ENCODE data around the gene ROPN1L.

Gene ROPN1L

DNA sequence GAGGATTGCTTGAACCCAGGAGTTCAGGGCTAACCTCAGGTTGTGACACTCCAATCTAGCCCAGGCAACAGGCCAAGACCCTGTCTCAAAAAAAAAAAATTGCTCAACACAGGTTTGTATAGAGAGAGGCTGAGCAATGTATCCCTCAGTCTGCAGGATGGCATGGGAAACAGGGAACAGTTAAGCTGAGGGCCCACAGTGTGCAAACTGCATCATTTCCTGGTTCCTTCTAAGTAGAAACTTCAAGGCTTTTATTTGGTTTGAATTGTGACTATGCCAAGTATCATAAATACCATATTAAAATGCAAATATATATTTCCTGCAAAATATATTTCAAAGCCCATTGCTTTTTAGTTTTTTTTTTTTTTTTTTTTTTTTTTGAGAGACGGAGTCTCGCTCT lies 13.7 kb upstream of the ROPN1L start:
- no peak for DNase-seq (ENCODE audit: low read depth)

DNA sequence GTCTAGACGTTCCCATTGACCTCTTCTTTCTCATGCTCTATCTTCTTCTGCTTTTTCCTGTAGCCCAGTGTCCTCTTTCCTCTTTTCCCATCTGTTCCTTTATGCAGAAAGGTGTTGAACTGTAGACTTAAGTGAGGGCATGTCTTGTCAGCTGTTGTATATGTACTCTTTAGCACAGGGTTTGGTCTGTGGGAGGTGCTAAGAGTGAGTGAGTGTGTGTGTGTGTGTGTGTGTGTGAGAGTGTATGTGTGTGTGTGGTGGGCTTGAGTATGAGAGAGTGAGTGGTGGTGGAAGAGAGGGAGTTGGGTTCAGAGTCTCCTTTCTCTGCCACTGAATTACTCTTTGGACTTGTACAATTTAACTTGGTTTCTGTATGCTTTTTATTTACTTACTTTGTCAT lies 10.3 kb upstream of the ROPN1L start:
- no peak for DNase-seq (ENCODE audit: low read depth)

DNA sequence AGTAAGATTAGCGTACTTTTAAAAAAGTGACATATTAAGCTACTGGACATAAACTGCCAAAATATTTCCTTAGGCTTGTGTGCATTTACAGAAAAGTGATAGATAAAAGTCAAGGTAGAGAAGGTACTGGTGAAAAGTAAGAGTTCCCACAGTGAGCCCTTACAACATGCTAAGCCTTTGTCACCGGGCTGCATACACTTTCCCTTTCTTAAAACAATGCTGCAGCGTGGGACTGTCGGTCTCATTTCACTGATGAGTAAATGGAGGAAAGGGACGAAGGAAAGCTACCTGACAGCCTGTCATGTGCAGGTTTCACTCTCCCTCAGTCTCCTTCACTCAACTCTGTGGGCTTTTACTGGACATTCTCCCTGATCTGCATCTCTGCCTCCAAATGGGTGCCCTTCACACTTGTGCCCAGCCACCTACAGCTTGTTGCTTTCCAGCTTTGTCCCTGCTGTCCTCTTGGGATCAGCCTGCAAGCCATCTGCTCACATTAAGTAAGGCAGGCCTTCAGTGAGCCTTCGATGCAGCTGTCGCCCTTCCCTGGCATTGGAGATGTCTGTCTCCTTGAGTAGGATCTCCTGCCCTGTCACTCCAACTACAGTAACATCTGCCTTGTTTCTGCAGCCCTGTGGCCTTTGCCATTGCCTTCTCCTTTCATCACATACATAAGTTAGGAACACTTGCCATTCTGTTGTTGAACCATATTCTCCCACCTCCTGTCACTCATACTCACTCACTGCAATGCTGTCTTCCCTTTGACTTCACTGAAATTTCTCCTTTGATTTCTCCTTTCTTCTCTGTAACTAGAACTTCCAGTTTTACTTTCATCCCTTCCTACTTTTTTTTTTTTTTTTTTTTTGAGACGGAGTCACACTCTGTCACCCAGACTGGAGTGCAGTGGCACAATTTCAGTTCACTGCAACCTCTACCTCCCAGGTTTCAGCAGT lies 9.3 kb upstream of the ROPN1L start:
- DNase-seq (ENCODE audit: low read depth) = no peak

DNA sequence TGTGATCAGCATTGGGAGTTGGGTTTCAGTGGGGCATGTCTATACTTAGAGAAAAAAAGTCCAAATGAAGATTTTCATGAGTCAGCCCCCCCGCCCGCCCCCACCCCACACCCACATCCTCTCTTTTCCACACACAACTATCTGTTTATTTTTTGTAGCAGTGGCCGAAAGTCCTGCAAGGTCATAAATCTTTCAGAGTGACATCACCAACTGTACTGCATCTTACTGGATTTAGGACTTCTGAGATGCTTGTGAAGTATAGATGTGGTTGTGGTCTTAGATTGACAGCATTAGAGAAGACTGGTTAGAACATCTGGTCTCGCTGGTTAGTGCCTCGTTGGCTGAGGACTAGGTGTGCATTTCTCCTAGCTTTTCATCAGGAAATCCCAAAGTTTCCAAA lies 7.3 kb upstream of the ROPN1L start:
- DNase-seq (ENCODE audit: low read depth) = no peak

DNA sequence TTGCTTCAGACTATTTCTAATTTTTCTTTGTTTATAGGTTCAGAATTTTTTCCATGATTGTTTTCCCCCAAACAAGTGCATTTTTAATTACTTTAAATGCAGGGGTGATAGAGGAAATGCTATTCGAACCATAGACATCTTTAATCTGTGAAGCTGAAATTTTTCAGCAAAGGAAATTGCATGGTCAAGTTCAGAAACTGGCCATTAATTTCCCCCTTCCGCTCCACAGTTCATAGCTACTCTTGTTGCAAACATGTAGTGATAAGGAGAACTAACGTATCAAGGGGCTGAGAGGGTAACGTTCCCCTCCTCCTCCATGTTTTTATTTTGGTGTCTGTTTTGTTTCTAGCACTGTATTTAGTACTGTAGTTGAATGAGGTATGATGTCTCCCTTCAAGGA lies 3.4 kb upstream of the ROPN1L start:
- no peak for DNase-seq (ENCODE audit: low read depth)

DNA sequence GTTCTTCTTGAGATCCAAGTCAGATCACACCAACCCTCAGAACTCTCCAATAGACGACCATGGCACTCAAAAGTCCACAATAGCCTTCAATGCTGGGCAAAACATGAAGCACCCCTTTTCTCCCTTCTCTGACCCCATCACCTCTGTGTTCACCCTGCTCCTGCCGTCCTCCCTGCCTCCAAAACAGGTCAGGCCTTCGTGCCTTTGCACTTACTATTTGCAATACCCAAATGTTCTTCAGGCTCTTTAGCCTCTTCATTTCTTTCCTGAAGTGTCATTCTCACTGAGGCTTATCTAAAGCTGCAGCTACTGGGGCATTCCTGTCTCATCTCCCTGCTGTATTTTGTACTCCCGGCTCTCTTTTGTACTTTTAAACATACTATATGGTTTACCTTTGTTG lies 2.0 kb upstream of the ROPN1L start:
- no peak for DNase-seq (ENCODE audit: low read depth)

DNA sequence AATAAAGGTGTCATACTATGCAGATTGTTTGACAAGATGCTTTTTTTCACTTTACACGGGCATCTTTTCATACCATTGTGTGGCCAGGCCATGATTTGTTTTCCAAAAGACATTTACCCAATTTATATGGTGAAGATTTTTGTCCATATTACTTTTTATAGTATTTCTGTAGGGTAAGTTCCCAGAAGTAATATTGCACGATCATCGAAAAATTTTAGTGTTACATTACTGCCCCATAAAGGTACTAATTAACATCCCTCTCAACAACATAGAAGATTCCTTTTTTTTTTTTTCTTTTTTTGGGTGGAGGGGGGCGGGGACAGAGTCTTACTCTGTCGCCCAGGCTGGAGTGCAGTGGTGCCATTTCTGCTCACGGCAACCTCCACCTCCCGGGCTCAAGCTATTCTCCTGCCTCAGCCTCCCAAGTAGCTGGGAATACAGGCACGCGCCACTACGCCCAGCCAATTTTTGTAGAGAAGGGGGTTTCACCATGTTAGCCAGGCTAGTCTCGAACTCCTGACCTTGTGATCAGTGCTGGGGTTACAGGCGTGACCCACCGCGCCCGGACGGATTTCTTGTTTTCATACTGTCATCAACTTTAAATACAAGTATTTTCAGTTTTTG lies 1.2 kb upstream of the ROPN1L start:
- no peak for DNase-seq (ENCODE audit: low read depth)

DNA sequence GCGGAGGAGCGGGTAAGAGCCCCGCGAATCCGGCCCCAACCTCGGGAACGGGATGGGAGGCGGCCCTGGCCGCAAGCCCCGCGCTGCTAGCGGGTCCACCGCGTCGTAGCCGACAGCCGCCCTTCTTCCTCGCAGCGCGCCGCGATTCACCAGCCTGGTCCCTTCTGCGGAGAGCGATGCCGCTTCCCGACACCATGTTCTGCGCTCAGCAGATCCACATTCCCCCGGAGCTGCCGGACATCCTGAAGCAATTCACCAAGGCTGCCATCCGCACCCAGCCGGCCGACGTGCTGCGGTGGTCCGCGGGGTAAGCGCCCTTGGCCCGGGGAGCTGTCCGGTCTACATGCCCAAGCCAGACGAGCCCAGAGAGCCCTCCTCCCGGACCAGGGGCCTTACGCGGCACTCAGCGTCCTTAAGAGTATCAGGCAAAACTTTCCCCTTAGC lies 335 bp downstream of the ROPN1L start:
- DNase-seq (ENCODE audit: low read depth) = no peak

DNA sequence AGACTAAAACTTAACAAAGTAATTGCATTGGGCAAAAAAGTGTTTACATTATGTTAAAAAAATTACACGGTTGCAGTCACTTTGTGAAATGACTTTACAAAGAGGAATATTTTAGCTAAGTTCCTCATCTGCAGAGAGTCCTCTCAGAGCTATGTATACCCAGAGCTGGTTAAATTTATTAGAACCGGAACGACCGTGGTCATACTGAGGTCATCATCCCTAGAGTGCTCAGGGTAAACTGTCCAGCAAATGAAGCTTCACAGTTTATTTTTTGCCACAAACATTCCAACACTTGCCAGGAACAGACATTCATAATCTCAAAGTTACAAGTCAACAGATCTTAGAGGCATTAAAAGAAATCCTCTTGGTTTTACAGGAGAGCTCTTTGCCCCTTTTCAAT lies 897 bp downstream of the ROPN1L start:
- no peak for DNase-seq (ENCODE audit: low read depth)

DNA sequence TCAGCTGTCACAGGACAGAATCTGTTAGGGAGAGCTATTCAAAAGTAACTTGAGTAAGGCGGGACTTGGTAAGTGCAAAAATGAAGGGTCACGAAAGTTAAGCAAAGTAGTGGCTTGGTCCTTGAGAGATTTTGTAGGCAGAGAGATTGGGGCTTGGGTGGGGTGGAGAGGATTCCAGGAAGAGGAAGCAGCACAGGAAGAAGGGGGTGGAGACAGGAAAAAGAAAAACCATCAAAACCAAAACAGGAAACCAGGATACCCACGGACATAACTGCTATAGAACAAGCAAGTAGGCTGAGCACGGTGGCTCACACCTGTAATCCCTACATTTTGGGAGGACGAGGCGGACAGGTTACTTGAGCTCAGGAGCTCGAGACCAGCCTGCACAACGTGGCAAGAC lies 3.7 kb downstream of the ROPN1L start:
- DNase-seq (ENCODE audit: low read depth) = no peak

DNA sequence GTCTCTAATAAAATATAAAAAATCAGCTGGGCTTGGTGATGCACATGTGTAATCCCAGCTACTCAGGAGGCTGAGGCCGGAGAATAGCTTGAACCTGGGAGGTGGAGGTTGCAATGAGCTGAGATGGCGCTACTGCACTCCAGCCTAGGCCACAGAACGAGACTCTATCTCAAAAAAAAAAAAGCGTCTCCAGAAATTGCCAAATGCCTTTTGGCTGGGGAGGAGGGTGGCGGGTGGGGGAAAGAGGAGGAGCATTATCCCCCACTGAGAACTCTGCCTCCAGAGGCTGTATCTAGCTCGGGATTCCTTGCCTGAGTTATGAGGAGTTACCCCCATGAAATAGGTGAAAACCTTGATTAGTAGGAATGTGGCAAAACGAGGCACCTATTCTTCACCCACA lies 4.8 kb downstream of the ROPN1L start:
- no peak for DNase-seq (ENCODE audit: low read depth)

DNA sequence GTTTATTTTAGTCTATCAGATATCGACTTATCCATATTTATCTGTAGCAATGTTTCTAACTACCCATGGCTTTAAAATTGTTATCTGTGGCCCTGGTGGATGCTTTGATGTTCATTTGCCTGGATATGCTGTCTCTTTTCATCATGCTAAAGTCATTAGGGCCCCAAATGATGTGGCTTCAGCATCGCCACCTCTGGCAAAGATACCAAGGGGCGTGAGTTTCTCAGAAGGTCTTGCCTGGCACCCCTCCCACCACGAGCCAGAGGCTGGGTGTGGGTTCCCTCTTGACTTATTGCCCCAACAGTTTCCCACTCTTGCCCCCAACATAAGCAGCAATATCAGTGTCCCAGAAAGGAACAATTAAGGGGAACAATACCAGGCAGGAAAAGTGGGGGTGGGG lies 5.4 kb downstream of the ROPN1L start:
- DNase-seq (ENCODE audit: low read depth) = no peak

DNA sequence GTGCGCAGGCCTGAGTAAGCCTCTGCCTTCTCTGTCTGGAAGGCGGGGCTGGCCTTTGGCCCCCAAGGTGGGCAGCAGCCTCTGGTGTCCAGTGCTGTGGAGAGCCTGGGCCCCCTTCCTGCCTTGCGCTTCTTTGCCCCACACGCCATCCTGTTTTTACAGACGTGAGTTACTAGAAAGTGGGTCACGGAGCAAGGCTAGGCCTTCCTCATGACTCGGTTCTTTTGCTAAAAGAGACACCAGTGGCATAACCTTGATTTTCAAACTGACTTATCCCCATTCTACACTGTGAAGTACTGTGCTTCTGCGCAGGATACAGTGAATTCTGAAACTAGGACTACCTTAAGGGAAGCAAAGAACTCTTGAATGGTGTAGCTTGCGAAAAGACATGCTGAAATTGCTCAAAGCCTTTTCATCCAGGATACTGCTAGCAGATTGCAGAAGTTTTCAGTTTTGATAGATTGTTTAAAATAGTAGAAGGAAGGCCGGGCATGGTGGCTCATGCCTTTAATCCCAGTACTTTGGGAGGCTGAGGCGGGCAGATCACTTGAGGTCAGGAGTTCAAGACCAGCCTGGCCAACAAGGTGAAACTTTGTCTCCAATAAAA lies 7.2 kb downstream of the ROPN1L start:
- no peak for DNase-seq (ENCODE audit: low read depth)

DNA sequence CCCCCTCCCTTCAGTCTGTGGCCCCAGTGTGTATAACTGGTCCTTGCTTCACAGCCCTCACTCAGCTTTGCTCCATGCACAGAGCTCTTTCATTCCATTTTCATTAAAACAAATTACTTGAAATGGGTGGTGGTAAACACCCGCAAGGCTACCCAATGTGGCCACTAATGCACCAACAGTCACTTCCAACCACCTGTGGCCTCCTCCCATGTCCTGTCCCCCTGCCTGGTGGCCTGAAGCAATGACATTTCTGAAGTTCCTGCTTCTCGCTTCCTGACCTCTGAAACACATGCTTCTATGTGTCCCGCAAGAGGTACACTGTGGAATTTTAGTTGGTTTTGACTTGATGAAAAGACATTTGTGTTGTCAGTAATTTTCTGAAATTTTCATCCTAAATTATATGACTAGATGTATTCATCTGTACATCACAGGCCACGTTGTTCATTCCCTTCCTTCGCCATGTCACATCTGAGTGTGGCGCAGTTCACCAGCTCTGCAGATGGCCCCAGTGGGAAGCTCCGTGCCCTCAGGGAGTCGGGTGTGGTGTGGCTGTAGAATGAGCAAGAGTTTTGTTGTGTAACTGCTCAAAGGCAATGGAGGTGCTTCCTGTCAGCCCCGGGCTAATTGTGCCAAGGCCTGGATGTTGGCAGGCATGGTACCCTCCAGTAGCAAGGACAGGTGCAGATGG lies 9.6 kb downstream of the ROPN1L start:
- DNase-seq (ENCODE audit: low read depth) = no peak

DNA sequence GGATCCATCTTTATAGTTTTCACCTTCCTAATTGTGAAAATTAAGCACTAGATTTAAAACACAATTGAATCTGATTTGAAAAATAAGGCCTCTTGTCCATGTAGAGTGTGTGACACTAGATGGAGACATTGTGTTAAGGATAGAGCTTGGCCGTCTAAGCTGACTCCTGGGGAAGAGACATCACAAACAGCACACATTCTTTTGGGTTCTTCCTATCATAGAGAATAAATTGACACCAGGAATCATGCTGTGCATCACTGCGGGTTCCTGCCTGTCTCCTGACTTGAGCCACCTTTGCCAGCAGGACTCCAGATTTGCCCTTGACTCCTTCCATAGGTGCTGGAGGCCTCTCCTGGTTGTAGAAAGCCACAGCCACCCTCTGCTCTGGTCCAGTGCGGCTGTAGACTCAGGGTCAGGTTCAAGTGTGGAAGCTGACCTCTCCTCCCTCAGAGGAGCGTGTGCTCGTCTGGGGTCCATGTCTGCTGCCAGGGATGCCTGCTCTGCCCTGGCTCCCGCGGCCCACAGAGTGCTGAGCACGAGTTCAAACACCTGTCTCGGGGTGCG lies 11.2 kb downstream of the ROPN1L start:
- no peak for DNase-seq (ENCODE audit: low read depth)

DNA sequence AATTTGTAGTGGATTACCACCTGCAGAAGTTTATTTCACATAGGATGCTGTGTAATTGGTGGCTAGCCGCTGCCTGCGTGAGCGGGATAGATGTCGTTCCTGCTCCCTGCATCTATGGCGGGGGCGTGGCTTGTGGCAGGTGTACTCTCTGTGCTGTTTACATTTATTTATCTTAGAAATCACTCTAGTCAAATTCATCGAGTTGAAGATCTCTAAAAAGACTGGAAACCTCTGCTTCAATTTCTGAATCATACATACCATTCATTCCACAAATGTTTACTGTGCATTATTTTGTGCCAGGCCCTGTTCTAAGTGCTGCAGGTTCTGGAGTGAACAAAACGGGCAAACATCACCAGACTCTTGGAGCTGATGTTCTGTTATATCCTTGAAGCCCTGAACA lies 11.9 kb downstream of the ROPN1L start:
- no peak for DNase-seq (ENCODE audit: low read depth)

DNA sequence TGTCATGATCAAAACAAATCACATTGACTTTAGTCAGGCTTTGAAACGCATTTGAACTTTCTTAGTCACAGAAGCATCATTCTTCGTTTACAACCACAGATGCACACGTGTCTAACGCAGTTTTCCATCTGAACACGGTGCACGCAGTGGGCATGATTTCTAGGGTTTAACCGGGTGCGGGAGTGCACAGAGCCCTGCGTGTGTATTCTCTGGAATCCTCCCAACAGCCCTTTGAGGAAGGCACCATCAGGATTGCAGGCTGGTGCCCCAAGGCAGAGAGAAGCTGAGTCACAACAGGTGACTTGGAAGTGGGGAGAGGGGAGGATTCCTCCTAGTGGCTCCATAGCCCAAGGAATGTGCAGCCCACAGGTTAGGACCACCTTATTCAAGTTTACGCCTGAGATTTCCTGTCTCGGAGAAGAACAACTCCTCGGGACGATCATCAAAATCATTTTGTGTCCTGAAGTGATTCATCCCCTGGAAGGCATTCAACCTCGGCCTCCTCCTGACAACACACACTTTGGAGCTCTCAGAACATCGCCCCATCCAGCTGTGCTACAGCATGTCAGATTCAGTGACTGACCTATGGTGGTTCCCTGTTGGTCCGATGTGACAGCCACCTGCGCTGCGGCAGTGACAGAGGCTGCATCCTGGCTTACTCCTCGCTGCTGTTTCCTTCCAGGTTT lies 13.1 kb downstream of the ROPN1L start:
- no peak for DNase-seq (ENCODE audit: low read depth)

DNA sequence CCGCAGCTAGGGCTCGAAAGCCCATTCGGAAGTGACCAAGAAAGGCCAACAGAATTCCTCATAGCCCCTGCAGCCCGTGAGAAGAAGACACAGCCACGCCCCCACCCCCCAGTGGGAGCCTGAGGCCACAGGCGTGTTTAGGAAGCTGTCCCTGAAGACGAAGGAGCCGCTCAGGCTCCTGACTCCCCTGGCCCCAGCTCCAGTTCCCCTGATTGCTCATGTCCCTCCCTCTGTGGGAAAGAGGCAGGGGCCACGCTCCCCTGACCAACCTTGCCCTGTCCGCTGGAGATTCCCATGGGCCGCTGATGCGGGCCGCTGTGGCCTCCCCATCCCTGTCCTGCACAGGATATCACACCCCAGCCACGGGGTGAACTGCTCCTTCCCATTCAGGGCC lies 13.6 kb downstream of the ROPN1L start:
- DNase-seq (ENCODE audit: low read depth) = no peak

DNA sequence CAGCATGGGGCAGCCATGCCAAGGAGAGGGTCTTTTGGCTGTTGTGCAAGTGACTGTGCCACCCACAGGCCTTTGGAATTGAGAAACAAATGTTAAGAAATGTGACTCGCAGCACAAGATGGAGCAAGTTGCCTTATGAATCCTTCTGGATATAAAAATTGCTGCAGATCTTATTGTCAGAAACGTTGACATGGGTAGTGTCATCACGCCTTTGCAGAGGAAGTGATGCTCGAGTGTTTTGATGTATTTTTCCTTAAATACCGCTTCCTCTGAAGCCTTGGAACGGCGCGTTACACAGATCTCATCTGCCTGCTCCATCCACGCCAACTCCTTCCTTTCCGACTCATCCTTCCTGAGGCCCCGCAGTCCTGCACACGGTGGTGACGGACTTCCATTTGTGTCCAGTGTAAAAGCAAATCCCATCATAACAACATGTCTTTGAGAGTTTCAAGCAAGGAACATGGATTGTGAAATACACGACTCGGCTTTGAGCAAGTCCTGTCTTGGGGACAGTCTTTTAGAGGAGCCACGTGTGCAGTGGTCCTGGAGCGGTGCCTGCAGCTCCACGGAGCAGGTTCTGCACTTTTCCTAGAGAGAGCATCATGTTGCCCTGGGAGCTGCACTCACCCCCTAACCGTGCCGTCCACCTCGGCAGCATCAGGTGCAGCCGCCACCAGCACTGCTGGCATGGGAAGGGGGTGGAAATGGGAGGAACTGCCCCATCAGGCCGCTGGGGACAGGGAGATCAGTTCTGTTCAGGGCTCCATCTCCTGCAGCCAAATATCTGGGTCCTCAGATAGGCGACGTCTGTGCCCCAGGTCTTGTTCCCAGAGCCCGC lies 15.1 kb downstream of the ROPN1L start:
- DNase-seq (ENCODE audit: low read depth) = no peak

DNA sequence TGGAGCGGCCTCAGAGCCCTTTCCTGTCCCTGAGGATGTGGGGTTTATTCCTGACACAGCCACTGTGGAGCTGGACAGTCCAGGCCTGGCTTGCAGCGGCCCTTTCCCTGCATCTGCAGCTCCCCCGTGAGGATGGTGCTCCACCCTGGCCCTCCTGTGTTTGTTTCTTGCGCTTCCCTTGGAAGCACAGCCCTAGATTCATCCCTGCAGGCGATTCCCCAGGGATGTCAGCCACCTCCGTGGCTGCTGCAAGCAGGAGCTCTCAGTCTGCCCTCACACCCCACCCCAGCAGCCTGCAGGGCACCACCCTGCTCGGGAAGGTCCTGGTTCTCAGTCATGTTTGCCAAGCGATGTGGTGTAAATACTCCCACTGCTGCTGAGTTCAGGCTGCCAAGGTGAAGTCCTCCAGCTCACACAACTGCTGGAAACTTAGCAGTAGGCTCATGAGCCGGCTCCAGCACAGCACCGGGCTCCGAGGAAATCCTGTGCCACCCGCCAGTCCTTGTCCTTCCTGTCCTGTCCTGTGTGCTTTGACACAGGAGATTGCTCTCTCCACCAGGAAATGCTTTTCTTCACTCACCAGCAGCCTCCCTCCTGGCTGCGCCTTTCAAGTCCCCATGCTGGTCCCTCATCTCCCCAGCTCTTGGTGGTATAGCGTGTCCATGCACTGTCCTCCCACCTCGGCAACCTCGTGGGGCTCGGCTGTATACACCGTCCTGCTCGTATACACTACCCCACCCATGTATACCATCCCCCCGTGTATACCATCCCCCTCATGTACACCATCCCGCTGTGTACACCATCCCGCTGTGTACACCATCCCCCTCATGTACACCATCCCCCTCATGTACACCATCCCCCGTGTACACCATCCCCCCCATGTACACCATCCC lies 16.2 kb downstream of the ROPN1L start:
- DNase-seq (ENCODE audit: low read depth) = no peak
